ENCODE data around the gene DOK7. TPM values are rescaled to one million over a fixed set of nuclear protein-coding genes. Genes with fewer than 3 reads are reported as not detected.

The DOK7 gene
- total RNA-seq, 1 experiment from 2014 or later, result 0.26 TPM

DNA sequence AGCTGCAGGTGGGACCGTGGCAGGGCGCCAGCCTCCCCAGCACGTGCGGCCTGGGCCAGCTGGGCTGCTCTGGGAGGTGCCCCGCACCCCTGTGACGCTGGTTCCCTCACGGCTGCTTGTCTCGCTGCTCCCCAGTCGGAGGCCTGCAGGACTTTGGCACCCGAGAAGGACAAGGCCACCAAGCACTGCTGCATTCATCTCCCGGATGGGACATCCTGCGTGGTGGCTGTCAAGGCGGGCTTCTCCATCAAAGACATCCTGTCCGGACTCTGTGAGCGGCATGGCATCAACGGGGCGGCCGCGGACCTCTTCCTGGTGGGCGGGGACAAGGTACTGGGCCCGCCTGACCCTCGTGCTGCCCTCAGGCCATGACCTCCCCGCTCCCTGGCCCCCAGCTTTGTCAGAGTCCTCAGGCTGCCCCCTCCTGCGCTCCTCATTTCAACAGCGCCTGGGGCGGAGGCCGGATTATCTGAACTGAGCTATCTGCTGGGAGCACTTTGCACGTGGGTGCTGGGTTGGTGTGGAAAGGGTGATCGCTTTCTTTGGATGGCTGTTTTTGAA is 40.8 kb upstream of the DOK7 start:
- no peaks in the 10 kb centered on the region for H3K27me3 ChIP-seq (ENCODE audit: insufficient read depth, low read length)
- no peak overlapping the region for H2BK5ac ChIP-seq (ENCODE audit: insufficient read length, low read length)
- peak overlapping the region in 1 of 3 experiments; percentile 73; a peak in 1 of 7 replicates for H3K27ac Mint-ChIP-seq
- H2AFZ ChIP-seq (ENCODE audit: low read length), result no peak overlapping the region
- no peaks in the 10 kb centered on the region for H3K23me2 ChIP-seq (ENCODE audit: insufficient read length, low read depth, low read length, poor library complexity, severe bottlenecking)
- H3K9me3 ChIP-seq (ENCODE audit: control insufficient read depth, low read depth, low read length), result no peaks in the 10 kb centered on the region
- peaks cover 0 to 17% (median 5%) of the 10 kb centered on the region in 3 experiments; a peak in 5 of 7 replicates for H3K36me3 Mint-ChIP-seq (ENCODE audit: insufficient read depth in 1 of 3, low read depth in 3 of 3)
- DNase-seq, result no peak
- H2BK12ac ChIP-seq (ENCODE audit: insufficient read length, low read depth, low read length), result no peak overlapping the region
- H2BK120ac ChIP-seq (ENCODE audit: low read depth, low read length, poor library complexity, severe bottlenecking), result no peak overlapping the region
- no peak overlapping the region for H2BK20ac ChIP-seq (ENCODE audit: low read depth, low read length, poor library complexity, severe bottlenecking)
- no peak overlapping the region for H2AK5ac ChIP-seq (ENCODE audit: insufficient read length, low read length)
- WGBS (ENCODE audit: extremely low coverage, insufficient read length, low lambda C conversion rate), result no CpG with 5 or more reads among the region's 29 CpGs
- no peaks in the 10 kb centered on the region for H3K27me3 Mint-ChIP-seq (ENCODE audit: low read depth)
- no peak overlapping the region for H3K27ac ChIP-seq (ENCODE audit: insufficient read length, low read depth, low read length)
- no peak overlapping the region; the same call in 1 of the 2 replicates for H3K14ac ChIP-seq (ENCODE audit: insufficient read depth, low read length)
- no peak overlapping the region for H2BK15ac ChIP-seq (ENCODE audit: low read depth, low read length)
- H4K91ac ChIP-seq (ENCODE audit: insufficient read length, low read depth, low read length), result no peak overlapping the region
- no peaks in the 10 kb centered on the region for H3K79me1 ChIP-seq (ENCODE audit: insufficient read depth, low read depth, low read length, poor library complexity, severe bottlenecking)
- no peaks in the 10 kb centered on the region for H4K20me1 ChIP-seq (ENCODE audit: control insufficient read depth, insufficient read depth, insufficient read length)
- H3K4ac ChIP-seq (ENCODE audit: low read depth, low read length), result no peak overlapping the region
- H3K4me2 ChIP-seq (ENCODE audit: insufficient read depth, insufficient read length, low read length), result no peak overlapping the region
- H4K8ac ChIP-seq (replicated peaks; ENCODE audit: insufficient read length, low read depth, low read length), result no peak overlapping the region
- H3K4me1 ChIP-seq (ENCODE audit: insufficient read depth, low read length), result no peaks in the 10 kb centered on the region
- H4K5ac ChIP-seq (ENCODE audit: insufficient read length, low read depth, low read length), result no peak overlapping the region
- H3K9ac ChIP-seq (ENCODE audit: extremely low read depth, insufficient read length, low read length), result no peak overlapping the region
- no peaks in the 10 kb centered on the region for H3K79me2 ChIP-seq (ENCODE audit: insufficient read depth, low read length)
- TF ChIP-seq, protein P1, sequence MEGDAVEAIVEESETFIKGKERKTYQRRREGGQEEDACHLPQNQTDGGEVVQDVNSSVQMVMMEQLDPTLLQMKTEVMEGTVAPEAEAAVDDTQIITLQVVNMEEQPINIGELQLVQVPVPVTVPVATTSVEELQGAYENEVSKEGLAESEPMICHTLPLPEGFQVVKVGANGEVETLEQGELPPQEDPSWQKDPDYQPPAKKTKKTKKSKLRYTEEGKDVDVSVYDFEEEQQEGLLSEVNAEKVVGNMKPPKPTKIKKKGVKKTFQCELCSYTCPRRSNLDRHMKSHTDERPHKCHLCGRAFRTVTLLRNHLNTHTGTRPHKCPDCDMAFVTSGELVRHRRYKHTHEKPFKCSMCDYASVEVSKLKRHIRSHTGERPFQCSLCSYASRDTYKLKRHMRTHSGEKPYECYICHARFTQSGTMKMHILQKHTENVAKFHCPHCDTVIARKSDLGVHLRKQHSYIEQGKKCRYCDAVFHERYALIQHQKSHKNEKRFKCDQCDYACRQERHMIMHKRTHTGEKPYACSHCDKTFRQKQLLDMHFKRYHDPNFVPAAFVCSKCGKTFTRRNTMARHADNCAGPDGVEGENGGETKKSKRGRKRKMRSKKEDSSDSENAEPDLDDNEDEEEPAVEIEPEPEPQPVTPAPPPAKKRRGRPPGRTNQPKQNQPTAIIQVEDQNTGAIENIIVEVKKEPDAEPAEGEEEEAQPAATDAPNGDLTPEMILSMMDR (conservative IDR thresholded peaks at IDR 0.05), result no peak
- H3K9me3 Mint-ChIP-seq, result no peaks in the 10 kb centered on the region
- peaks cover 4 to 11% of the 10 kb centered on the region in 2 experiments; a peak in 3 of 4 replicates for H3K4me1 Mint-ChIP-seq
- no peak overlapping the region for H3K18ac ChIP-seq (ENCODE audit: insufficient read length, low read depth, low read length)
- H3T11ph ChIP-seq (ENCODE audit: low read length), result no peak overlapping the region
- H3K23ac ChIP-seq (ENCODE audit: insufficient read length, low read depth, low read length), result no peak overlapping the region
- H3K4me3 Mint-ChIP-seq, result no peak overlapping the region
- no peak overlapping the region for H3K56ac ChIP-seq (ENCODE audit: insufficient read length, low read depth, low read length)

All from H9 (cell line).